UCSD-AML1 (cell line): ENCODE measurements around the gene CALCOCO1.
"Not testable (repeated sequence)": the region's sequence is repeated elsewhere in the genome, so short reads cannot be mapped to it uniquely, and the experiment has no call there.

Experiments
- DNase-seq: peaks from one replicate; lab custom pipeline; 2025; ENCODE audit not compliant: unreplicated experiment; lab: John Stamatoyannopoulos, UW

The CALCOCO1 gene, protein sequence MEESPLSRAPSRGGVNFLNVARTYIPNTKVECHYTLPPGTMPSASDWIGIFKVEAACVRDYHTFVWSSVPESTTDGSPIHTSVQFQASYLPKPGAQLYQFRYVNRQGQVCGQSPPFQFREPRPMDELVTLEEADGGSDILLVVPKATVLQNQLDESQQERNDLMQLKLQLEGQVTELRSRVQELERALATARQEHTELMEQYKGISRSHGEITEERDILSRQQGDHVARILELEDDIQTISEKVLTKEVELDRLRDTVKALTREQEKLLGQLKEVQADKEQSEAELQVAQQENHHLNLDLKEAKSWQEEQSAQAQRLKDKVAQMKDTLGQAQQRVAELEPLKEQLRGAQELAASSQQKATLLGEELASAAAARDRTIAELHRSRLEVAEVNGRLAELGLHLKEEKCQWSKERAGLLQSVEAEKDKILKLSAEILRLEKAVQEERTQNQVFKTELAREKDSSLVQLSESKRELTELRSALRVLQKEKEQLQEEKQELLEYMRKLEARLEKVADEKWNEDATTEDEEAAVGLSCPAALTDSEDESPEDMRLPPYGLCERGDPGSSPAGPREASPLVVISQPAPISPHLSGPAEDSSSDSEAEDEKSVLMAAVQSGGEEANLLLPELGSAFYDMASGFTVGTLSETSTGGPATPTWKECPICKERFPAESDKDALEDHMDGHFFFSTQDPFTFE

DNA sequence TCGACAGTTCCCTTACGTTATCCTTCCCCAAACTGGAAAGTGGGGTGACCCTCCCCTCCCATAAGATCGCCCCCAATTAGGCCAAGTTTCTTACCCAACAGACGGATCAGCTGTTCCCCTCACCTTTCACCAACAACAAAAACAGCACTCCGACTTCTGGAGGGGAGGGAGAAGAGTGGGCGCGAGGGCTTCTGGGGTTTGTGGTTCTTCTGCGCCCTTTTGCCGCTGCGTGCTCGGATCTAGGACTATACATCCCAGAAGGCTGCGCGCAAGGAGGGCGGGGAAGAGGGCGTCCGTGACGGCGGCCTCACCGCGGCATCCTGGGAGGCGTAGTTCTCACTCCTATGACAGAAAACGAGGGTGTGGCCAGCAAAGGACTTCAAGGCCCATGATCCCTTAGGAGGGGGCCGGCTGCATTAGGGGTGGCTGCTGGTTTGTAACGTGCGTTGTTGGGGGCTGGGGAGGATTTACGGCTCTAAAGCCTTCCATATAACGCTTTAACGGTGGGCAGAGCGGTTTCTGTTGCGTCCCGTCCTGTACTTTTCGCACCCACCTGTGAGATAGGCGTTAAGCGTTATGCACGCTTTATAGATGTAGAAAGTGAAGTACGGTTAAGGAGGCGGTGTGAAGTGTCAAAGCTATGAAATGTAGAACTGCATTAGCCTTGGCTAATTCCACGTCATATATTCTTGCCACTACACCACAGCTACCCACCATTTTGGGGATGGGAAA lies at the start of gene CALCOCO1:
Gene CALCOCO1 (minus strand): TSS at position 143 of the 732 bp plus-strand sequence. CDS start 2,210 bp downstream, outside the sequence.
- peak; percentile 96 for DNase-seq

DNA sequence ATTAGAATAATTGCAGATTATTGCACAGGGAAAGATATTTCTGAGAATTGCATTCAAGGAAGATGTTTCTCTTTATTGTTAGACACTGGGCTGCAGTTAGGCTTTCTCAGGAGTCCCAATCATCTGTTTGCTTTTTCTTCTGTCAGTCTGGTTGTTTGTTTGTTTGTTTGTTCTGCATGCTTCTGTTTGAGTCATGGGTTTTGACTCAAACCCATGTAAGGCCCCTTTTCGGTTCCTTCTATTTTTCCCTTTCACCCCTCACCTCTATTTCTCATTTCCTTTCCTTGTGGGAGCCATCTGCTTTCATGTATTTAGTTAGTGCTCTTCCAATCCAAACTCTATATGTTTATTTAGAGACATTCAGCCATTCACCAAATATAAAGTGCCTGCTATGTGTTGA lies 49.6 kb upstream of the CALCOCO1 start:
- DNase-seq: no peak

DNA sequence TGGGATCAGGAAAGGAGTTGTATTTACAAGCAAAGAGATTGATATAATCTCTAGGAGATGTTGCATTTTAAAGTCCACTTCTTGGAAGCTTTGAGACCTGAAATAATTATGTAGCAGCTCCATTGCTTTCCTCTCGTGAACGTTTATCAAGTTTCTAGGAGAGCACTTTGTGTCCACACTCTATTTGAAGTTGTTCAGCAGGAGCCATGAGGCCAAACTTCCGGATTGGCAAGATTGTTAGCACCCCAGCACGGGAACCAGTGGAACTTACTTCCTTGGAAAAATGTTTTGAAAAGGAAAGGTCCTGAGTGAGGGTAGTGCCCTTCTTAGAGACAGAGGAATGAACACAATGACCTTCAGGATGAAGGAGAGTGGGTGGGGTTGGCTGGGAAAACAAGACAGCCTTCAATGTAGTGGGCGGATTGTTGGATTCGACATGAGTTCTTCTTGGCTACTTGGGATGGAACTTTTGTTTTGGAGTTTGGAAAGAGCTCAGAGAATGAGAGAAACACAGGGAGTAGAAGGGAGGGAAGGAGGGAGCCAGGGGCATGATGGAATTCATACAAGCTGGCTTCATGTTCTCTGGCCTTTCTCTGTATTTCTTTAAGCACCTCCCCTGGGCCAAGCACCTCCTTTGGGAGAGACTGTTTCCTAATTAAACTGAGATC lies 48.4 kb upstream of the CALCOCO1 start:
- no peak for DNase-seq

DNA sequence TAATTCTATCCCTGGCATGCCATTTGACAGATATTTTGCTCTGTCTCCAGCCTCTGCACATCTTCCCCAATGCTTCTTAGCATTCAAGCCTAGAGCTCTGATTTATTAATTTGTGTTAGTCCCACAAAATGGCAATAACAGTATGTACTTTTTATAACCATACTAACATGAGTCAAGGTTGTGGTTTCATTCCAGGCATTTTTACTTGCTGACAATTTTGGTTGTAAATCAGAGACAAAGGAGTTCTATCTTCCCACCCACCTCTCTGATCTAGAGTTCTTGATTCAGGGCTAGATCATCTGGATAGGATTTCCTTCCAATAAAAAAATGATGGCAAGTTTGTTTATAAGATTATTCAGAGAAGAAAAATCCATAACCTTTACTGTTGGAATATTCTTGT lies 43.0 kb upstream of the CALCOCO1 start:
- no peak for DNase-seq

DNA sequence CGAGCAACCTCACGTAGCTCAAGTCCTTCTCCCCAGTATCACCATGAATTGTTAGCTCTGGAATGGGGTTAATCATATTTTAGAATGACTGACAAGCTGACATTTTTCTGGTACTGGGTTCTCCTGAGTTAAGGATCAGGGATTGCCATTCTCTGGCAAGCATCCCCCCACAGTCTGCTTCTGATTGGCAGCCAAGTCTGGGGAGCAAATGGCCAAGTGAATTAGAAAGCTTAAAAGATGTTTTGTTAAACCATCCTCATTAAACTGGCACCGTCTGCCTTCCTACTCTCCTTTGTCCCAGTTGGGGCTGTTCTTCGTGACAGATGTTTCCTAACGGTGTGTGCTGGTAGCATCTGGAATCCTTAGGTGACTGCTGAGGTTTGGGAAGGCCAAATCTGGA lies 41.7 kb upstream of the CALCOCO1 start:
- DNase-seq: no peak

DNA sequence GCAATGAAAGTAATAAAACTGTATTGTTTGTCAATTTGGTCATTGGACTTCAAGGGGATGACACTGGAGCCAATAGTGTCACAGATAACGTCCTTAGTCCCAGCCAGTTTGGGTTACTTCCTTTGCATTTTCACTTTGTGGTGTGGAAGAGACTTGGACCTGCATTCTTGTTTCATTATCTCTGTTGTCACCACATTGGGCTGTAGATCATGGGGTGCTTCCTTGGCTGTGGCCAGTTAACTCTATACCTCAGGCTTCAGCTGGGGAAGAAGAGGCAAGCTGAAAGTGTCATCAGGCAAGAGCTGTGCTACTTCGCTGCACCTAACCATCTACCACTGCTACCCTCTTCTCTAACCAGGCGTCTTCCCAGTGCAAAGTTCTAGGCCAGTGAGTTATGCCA lies 39.6 kb upstream of the CALCOCO1 start:
- no peak for DNase-seq

DNA sequence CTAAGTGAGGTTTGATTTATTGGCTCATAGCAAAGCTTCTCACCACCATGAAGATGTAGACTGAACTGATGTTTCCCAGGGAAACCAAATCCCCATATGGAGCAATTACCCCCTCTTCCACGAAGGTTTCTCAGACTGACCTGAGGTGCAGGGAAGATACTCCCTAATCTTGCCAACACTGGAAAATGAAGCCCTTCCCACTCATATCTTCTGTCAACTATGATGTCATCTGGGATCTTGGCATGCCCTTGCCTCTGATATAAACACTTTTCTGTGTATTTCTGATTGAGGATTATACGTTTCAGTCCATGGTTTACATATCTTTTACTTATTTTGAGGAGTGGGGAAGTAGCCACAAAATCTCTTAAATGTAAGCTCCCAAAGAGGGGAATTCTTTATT lies 38.6 kb upstream of the CALCOCO1 start:
- no peak for DNase-seq

DNA sequence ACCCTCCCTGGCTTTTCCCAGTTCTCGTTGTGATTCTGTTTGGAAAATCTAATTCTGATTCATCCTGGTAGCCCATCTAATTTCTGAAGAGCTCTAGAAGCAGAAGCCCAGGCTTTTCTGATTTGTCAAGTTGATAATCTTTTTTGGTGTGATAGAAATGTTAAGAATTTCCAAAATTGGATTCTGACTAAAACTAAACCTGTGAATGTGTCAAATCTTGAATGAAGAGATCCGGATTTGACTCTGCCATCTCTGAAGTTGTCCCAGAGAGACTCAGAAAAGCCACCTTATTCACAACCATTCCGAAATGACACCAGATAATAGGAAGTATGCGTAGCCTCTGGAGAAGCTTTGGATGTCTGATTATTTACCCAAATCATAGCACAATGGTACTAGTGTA lies 37.4 kb upstream of the CALCOCO1 start:
- no peak for DNase-seq

DNA sequence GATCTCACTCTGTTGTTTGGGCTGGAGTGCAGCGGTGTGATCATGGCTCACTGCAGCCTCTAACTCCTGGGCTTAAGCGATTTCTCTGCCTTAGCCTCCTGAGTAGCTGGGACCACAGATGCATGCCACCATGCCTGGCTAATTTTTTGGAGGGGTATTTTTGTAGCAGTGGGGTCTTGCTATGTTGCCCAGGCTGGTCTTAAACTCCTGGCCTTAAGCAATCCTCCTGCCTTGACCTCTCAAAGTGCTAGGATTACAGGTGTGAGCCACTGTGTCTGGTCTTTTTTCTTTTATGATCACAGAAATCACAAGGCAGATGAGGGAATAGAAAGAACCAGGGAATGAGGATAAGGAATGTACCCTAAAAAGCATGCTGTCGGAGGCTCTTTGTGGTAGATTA lies 35.5 kb upstream of the CALCOCO1 start:
- DNase-seq: not testable (repeated sequence)

DNA sequence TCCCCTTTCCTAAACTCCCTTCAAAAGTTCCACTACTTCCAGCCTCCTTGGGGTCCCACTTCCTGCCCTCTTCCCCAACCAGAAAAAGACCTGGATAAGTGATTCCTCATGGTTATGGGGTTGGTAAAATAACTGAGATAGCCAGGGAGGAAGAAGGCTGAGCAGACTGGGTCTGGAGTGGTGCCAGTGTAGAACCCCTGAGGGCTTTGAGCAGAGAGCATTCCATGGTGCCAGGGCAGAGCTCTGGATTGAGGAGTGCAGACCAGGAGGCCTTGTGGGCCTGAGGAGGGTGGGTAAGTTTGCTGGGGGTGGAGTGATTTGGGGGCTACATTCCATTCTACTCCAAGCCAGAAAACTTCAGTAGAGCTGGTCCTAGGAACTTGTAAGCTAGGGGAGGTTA lies 34.1 kb upstream of the CALCOCO1 start:
- no peak for DNase-seq

DNA sequence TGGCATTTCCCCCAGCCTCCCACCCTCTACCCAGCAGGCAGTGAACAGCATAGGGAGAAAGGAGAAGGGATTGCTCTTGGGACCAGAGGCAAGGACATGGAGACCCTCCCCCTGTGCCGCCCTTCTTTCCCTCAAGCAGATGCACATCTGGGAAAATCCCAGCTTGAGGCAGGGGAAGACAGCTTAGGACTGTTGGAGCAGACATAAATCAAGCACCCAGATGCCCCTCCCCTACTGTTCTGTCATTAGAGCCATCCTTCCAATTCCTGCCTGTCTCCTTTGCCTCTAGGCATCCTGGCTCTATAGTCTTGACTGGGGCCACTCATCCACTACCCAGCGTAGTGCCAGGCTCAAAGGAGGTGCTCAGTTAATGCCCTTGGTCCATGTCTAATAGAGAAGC lies 32.0 kb upstream of the CALCOCO1 start:
- no peak for DNase-seq

DNA sequence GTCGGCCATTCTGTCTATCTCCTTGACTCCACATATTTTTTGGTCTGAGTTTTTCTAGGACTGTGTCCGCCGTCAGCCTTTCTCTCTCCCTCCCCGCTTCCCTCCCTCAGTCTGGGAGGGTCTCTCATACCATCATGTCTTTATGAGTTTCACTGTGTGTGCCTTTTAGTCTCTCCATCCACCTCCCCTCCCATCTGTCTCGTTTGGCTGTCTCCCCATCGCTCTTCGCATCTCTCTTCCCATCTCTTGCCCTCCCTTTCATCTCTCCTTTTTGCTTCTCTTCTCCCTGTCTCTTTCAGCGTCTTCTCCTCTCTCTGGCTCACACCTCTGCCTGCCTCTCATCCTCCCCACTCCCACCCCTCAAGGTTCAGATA lies 31.5 kb upstream of the CALCOCO1 start:
- no peak for DNase-seq

DNA sequence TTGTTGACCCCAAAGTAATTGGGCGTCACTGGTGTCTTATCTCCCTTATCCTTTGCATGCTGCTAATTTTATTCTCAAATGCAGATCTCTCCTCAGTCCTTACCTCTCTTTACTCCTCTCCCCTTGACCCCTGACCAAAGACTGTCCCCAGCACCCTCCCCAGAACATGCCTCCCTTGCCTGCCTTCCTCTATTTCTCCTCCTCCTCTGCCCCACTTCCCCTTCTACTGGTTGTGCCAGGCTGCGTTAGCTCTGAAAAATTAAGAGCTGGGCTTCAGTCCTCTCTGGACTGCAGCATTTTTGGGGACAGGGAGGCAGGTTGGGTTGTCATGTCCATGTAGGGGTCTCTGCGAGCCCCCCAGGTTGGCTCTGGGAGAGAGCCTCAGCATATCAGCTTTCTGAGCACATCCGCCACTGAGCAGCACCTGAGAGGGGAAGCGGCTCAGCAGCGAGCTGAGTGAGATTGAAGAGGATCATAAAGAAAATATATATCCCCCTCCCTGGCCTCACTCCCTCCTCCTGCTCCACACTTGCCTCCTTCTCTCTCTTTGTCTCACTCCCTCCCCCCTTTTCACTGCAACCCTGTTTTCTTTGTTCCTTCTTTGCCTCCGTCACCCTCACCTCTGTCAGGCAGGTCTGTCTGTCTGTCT lies 31.0 kb upstream of the CALCOCO1 start:
- no peak for DNase-seq

DNA sequence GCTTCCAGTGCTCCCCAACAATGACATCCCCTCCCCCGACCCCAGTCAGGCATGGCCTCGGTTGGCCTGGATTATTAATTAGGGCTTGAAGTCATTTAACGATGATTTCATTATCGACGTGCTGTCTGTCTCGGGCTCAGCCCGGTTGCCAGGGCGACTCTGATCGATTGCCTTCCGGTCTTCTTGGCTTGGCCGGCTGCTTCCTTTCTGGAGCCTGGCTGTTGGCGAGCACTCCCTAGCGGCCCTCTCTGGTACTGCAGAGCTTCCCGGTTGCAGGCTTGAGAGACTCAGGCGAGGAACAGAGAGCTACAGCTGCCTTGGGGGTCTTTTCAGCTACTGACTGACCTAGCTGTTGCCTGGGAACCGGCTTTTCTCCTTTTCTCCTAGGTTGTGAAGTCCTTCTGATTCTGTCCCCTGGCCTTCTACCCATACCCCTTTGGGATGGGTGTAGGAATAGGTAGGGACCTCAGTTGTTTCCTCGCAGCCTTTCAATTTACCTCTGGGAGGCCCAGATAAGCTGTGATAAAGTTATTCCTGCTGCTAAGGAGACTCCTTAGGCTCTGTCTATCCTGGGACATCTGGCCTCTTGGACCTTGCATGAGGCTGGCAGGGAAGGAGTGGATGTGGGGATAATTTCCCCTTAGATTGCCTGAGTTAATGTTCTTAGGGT lies 30.0 kb upstream of the CALCOCO1 start:
- peak; percentile 90 for DNase-seq

DNA sequence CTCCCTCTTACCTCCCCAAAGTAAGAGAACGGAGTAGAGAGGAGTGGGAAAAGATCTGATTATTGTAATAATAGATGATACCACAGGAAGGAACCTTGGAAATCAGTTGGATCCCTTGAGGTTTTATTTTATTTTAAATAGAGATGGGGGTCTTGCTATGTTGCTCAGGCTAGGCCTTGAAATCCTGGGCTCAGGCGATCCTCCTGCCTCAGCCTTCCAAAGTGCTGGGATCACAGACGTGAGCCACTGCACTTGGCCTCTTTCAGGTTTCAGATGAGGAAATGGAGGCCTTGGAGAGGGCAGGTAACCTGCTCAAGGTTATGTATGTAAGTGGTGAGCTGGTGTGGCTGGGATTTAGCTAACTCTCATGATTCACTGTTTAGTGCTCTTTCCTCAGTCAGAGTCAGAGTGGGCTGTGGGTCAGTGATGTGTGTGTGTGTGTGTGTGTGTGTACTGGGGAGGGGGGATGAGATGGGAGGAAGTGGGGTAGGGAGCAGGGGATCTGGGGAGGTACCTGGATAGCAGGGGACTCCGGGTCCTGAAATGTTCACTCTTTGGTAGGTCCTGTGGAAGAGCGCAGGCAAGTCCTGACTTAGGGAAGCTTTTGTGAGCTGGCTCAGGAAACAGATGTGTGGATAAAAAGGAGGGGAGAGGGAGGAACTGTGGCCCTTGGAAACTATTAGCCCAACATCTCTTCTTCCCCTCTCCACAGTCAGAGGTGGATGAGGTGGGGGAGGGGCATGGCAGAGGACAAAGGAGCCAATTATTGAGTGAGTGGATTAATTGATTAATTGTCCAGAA lies 29.2 kb upstream of the CALCOCO1 start:
- peak; percentile 66 for DNase-seq

DNA sequence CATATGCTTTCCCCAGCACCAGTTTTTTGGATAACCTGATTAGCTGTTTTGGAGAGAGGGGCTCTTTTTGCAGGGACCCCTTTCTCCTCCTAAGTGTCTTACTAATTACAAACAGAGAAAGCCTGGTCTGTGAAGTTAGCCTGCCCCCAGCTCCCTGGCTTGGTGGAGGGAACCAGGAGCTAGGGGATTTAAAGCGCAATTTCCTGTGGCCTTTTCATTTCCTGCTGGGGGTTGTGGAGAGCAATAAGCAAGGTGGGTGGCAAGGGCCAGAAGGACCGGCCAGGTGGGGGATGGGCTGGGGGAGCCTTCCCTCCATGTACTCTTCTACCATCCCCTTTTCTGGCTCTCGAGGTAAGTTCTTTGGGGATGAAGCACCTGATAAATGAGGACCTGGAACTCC lies 28.6 kb upstream of the CALCOCO1 start:
- peak; percentile 51 for DNase-seq

DNA sequence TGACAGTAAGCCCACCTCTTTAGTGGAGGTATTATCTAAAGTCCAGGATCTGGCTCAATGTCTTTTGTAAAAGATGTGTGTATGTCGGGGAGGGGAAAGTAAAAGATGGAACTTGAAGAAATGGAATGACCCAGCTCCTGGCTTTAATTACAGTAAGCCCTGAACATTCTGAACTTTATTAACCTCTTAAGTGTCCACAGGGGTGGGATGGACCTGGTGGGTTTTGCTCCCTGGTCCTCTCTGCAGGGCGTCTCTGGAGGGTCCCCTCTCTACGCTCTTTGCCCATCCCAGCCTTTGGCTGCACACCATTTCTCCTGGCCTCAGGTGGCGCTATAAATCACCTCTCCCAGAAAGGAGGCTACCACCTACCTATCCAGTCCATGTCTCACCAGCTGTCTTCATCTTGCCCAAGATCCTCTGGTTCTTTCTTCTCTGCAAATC lies 28.2 kb upstream of the CALCOCO1 start:
- no peak for DNase-seq

DNA sequence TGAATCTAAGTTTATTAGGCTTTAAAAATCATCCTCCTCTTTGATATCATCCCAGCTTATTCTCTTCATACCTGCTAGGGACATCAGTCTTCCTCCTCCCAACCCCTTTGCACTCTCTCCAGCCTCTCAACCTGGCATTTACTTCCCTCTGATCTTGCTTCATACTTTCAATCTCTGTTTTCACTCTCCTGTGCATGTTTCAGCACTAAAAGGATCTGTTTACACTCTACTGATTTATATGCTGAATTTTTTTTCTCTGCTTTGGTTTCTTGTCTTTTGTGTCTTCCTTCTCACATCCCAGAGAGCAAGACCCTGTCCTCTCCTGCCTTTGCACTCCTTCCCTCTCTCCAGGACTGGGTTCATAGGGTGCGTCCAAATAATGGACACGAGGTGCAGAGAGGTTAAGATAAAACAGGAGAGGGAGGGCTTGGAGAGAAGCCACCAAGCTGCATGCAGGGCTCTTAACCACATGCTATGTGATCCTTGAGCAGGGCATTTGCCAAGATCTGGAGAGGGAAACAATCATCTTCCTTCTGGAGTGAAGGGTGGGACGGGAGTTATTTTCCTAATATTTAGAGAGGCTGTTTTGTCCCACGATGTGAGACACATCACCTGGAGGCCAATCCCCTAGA lies 27.5 kb upstream of the CALCOCO1 start:
- no peak for DNase-seq

DNA sequence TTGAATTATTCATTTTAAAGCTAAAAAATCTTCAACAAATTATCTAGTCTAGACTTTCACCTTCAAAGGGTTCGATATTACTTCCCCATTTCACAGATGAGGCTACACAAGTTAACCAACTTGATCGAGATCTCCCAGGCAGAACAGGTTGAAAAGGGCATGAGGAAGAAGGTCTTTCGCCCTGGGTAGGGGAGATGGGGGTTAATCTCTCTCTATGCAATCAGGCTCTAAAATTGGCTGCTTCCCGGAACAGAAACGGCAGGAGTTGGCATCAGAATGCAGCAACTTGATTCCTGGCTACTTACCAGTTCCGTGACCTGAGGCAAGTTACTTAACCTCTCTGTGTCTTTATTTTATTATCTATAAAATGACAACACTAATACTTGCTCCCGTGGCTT lies 26.9 kb upstream of the CALCOCO1 start:
- no peak for DNase-seq
